ENCODE data around the gene CEACAM18. TPM values are rescaled to one million over a fixed set of nuclear protein-coding genes. Genes with fewer than 3 reads are reported as not detected.

Gene CEACAM18
- total and polyA plus RNA-seq, 2 of the 8 experiments (the other 6 are each of a cell fraction or from before 2014, with no cell fraction given): not detected

DNA sequence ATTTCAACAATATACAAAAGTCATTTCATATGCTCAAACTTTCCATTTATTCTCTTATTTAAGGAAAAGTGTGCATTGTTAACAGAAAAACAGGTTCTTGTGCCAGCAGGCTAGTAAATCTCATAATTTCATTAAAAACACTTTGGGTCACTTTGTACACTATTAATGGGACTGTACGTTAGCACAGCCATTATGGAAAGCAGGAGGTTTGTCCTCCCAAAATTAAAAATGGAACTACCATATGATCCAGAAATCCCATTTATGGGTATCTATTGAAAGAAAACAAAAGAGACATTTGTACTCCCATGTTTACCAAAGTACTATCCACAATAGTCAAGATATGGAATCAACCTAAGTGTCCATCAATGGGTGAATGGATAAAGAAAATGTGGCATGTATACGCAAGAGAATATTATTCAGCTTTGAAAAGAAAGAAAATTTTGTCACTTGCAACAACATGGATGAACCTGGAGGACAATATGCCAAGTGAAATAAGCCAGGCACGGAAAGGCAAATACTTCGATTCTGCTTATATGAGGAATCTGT lies 61.6 kb downstream of the CEACAM18 start:
- Histone ChIP-seq H3K4ac (replicated peaks; ENCODE audit: insufficient read length, low read depth, low read length) (no peak overlapping the region), H3K4me3 (ENCODE audit: extremely low read depth in 1 of 4, insufficient read depth in 2 of 4, low read depth in 3 of 4, low read length in 4 of 4) (no peak overlapping the region), H3K4me1 (replicated peaks in 1 of 4; ENCODE audit: control insufficient read depth in 3 of 4, insufficient read depth in 4 of 4, low read length in 3 of 4) (no peaks in the 10 kb centered on the region), H3K79me1 (ENCODE audit: low read depth, low read length) (no peaks in the 10 kb centered on the region), H2BK120ac (replicated peaks; ENCODE audit: low read depth, low read length) (no peak overlapping the region), H3K9me3 (ENCODE audit: insufficient read depth in 2 of 2, low read depth in 1 of 2, low read length in 1 of 2) (peaks cover 61 to 64% of the 10 kb centered on the region in 2 experiments), H4K91ac (replicated peaks; ENCODE audit: insufficient read length, low read length) (no peak overlapping the region), H3K14ac (ENCODE audit: insufficient read length) (no peak overlapping the region), H2BK12ac (ENCODE audit: low read depth, low read length) (no peak overlapping the region), H3K18ac (ENCODE audit: extremely low read depth, low read length) (no peak overlapping the region), H2AFZ (ENCODE audit: low read length) (no peak overlapping the region), H3K27ac (ENCODE audit: low read depth, low read length) (no peak overlapping the region), H2AK5ac (ENCODE audit: low read depth, low read length) (no peak overlapping the region), H3K23me2 (ENCODE audit: low read depth, low read length) (no peaks in the 10 kb centered on the region), H3K9ac (replicated peaks in 1 of 4; ENCODE audit: extremely low read depth in 1 of 4, low read depth in 3 of 4, low read length in 3 of 4) (no peak overlapping the region), H2BK20ac (ENCODE audit: low read length) (no peak overlapping the region), H3K56ac (replicated peaks; ENCODE audit: insufficient read length, low read depth, low read length) (no peak overlapping the region), H2BK5ac (ENCODE audit: low read depth, low read length) (no peak overlapping the region), H3K4me2 (ENCODE audit: insufficient read depth in 1 of 2, low read depth in 2 of 2, low read length in 2 of 2) (no peak overlapping the region), H4K20me1 (replicated peaks in 1 of 2; ENCODE audit: control insufficient read depth in 1 of 2, insufficient read depth in 2 of 2, low read length in 2 of 2) (no peaks in the 10 kb centered on the region), H2BK15ac (ENCODE audit: low read length) (no peak overlapping the region), H3K23ac (ENCODE audit: insufficient read length) (no peak overlapping the region), H3K36me3 (ENCODE audit: control insufficient read depth in 2 of 4, insufficient read depth in 4 of 4, low read length in 3 of 4) (no peaks in the 10 kb centered on the region), H3K79me2 (ENCODE audit: control insufficient read depth in 1 of 2, insufficient read depth in 2 of 2, low read length in 2 of 2) (no peaks in the 10 kb centered on the region), H4K8ac (ENCODE audit: extremely low read depth, insufficient read depth, low read length) (no peak overlapping the region), H3K27me3 (replicated peaks in 1 of 4; ENCODE audit: control insufficient read depth in 3 of 4, extremely low read depth in 1 of 4, insufficient read depth in 3 of 4, low read length in 3 of 4) (no peaks in the 10 kb centered on the region), H4K5ac (ENCODE audit: insufficient read length, low read depth, low read length) (no peak overlapping the region)
- ChIA-PET POLR2A (ENCODE audit: partially characterized antibody) (no interaction called here), CTCF (ENCODE audit: partially characterized antibody) (no interaction called here)
- DNase-seq (ENCODE audit: low read depth in 1 of 2, low spot score in 2 of 2) (no peak), FAIRE-seq (no peak)
- 74% methylated on average over 4 of the region's 4 CpGs; no CpG with 5 or more reads in 1 of the 2 experiments for WGBS, 2 experiments (ENCODE audit: extremely low coverage in 1 of 2, insufficient coverage in 1 of 2, insufficient read length in 1 of 2, insufficient replicate concordance in 2 of 2, low coverage in 1 of 2, low lambda C conversion rate in 2 of 2, missing lambda C conversion rate in 1 of 2)
- TF ChIP-seq, protein P1, sequence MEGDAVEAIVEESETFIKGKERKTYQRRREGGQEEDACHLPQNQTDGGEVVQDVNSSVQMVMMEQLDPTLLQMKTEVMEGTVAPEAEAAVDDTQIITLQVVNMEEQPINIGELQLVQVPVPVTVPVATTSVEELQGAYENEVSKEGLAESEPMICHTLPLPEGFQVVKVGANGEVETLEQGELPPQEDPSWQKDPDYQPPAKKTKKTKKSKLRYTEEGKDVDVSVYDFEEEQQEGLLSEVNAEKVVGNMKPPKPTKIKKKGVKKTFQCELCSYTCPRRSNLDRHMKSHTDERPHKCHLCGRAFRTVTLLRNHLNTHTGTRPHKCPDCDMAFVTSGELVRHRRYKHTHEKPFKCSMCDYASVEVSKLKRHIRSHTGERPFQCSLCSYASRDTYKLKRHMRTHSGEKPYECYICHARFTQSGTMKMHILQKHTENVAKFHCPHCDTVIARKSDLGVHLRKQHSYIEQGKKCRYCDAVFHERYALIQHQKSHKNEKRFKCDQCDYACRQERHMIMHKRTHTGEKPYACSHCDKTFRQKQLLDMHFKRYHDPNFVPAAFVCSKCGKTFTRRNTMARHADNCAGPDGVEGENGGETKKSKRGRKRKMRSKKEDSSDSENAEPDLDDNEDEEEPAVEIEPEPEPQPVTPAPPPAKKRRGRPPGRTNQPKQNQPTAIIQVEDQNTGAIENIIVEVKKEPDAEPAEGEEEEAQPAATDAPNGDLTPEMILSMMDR (IDR thresholded peaks at IDR 0.05; ENCODE audit: control extremely low read depth in 1 of 3, insufficient read depth in 1 of 3, low read depth in 1 of 3, low read length in 3 of 3): no peak
- TF ChIP-seq, protein P2, sequence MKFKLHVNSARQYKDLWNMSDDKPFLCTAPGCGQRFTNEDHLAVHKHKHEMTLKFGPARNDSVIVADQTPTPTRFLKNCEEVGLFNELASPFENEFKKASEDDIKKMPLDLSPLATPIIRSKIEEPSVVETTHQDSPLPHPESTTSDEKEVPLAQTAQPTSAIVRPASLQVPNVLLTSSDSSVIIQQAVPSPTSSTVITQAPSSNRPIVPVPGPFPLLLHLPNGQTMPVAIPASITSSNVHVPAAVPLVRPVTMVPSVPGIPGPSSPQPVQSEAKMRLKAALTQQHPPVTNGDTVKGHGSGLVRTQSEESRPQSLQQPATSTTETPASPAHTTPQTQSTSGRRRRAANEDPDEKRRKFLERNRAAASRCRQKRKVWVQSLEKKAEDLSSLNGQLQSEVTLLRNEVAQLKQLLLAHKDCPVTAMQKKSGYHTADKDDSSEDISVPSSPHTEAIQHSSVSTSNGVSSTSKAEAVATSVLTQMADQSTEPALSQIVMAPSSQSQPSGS (IDR thresholded peaks at IDR 0.05; ENCODE audit: low read length): no peak
- TF ChIP-seq, protein P3, sequence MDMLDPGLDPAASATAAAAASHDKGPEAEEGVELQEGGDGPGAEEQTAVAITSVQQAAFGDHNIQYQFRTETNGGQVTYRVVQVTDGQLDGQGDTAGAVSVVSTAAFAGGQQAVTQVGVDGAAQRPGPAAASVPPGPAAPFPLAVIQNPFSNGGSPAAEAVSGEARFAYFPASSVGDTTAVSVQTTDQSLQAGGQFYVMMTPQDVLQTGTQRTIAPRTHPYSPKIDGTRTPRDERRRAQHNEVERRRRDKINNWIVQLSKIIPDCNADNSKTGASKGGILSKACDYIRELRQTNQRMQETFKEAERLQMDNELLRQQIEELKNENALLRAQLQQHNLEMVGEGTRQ (IDR thresholded peaks at IDR 0.05; ENCODE audit: low read length): no peak
- TF ChIP-seq ZNF274 (IDR thresholded peaks at IDR 0.05; ENCODE audit: borderline replicate concordance, extremely low read depth, low read length) (no peak), SUZ12 (IDR thresholded peaks at IDR 0.05; ENCODE audit: low read length) (no peak), JUND (IDR thresholded peaks at IDR 0.05; ENCODE audit: low read length) (no peak), SP2 (IDR thresholded peaks at IDR 0.05; ENCODE audit: low read length) (no peak), TEAD4 (IDR thresholded peaks at IDR 0.05; ENCODE audit: low read depth, low read length) (no peak)

Measured in H1 (cell line).